ENCODE results near the gene YBX1.

DNA sequence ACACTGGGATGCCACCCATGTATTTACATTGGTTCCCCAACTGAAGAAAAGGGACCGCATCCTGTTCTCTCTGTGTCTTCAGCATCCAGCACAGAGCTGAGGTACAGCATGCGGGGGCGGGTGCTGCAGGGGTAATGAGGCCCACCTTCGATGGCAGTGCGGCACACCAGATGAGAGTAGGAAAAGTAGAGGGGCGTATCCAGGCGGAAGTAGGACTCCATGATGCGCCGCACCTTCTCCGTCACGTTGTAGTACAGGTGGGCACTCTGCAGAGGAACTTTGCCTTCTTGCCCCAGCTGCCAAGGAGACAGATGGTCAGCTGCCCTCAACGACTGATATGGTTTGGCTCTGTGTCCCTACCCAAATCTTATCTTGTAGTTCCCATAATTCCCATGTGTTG, 67.8 kb downstream of the YBX1 start:
- TF ChIP-seq POLR2AphosphoS5 (IDR thresholded peaks at IDR 0.05; ENCODE audit: low read depth, low read length), result no peak
- TF ChIP-seq, protein P1, sequence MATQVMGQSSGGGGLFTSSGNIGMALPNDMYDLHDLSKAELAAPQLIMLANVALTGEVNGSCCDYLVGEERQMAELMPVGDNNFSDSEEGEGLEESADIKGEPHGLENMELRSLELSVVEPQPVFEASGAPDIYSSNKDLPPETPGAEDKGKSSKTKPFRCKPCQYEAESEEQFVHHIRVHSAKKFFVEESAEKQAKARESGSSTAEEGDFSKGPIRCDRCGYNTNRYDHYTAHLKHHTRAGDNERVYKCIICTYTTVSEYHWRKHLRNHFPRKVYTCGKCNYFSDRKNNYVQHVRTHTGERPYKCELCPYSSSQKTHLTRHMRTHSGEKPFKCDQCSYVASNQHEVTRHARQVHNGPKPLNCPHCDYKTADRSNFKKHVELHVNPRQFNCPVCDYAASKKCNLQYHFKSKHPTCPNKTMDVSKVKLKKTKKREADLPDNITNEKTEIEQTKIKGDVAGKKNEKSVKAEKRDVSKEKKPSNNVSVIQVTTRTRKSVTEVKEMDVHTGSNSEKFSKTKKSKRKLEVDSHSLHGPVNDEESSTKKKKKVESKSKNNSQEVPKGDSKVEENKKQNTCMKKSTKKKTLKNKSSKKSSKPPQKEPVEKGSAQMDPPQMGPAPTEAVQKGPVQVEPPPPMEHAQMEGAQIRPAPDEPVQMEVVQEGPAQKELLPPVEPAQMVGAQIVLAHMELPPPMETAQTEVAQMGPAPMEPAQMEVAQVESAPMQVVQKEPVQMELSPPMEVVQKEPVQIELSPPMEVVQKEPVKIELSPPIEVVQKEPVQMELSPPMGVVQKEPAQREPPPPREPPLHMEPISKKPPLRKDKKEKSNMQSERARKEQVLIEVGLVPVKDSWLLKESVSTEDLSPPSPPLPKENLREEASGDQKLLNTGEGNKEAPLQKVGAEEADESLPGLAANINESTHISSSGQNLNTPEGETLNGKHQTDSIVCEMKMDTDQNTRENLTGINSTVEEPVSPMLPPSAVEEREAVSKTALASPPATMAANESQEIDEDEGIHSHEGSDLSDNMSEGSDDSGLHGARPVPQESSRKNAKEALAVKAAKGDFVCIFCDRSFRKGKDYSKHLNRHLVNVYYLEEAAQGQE (IDR thresholded peaks at IDR 0.05; ENCODE audit: insufficient read depth in 1 of 2, low read depth in 2 of 2, low read length in 2 of 2), result no peak
